Lower lobe of right lung (tissue), 2 donors: ENCODE results near the gene CARHSP1. TPM values are rescaled to one million over a fixed set of nuclear protein-coding genes. Genes with fewer than 3 reads are reported as not detected.

ENCODE experiments used
- ATAC-seq, 2 donors: fragments of 200-7000 bp; cut with Tn5 transposase; one replicate each; pipeline ENCODE4 v1.9.1; 2020 to 2022; ENCODE audit warnings: mild to moderate bottlenecking in 2 of 2, moderate library complexity in 2 of 2
- DNase-seq: peaks from one replicate; pipeline ENCODE4 v3.0.0-alpha.2; 2020
- H3K27ac ChIP-seq: fragments of 200-600 bp; one replicate; pipeline ENCODE4 v1.8.0; 2022
- H3K27me3 ChIP-seq: fragments of 200-600 bp; one replicate; pipeline ENCODE4 v1.8.0; 2022; ENCODE audit warnings: low read depth
- H3K36me3 ChIP-seq: fragments of 200-600 bp; one replicate; pipeline ENCODE4 v1.8.0; 2022; ENCODE audit warnings: mild to moderate bottlenecking
- H3K4me1 ChIP-seq: fragments of 200-600 bp; one replicate; pipeline ENCODE4 v1.8.0; 2022
- H3K4me3 ChIP-seq: fragments of 200-600 bp; one replicate; pipeline ENCODE4 v1.8.0; 2022; ENCODE audit warnings: mild to moderate bottlenecking
- H3K9me3 ChIP-seq: fragments of 200-600 bp; one replicate; pipeline ENCODE4 v1.8.0; 2022
- intact Hi-C: fragments of 100-400 bp; cut with DNase I; formaldehyde crosslinking; loops from one replicate; pipeline ENCODE4 v1.11.0; 2022
- total RNA-seq: library from RNA; stranded (reverse); fragmentation: NEBNext Ultra II Directional; extraction: Animal tissue kit (Norgen Biotek cat#: 25700); gene quantifications from one replicate; pipeline ENCODE4 v1.2.1, GENCODE V29; 2021
- TF ChIP-seq, protein P1 (sequence below): fragments of 200-600 bp; IDR thresholded peaks from one replicate; pipeline ENCODE4 v1.8.0; 2022; ENCODE audit warnings: antibody characterized with exemption, mild to moderate bottlenecking
- donor health status: DM: no; HTN: yes; CAD: no; lungs with severe emphysema.

Gene CARHSP1
- total RNA-seq, 1 donor from 2014 or later = 89.0 TPM

- Histone ChIP-seq H3K9me3 (no peaks in the 10 kb centered on the region), H3K27me3 (no peaks in the 10 kb centered on the region), H3K4me3 (no peak overlapping the region), H3K27ac (no peak overlapping the region), H3K36me3 (peaks cover 42% of the 10 kb centered on the region), H3K4me1 (peaks cover 6% of the 10 kb centered on the region)
- DNase-seq (no peak), ATAC-seq (no peak)
- intact Hi-C loops = no loop called here
- TF ChIP-seq, protein P1, sequence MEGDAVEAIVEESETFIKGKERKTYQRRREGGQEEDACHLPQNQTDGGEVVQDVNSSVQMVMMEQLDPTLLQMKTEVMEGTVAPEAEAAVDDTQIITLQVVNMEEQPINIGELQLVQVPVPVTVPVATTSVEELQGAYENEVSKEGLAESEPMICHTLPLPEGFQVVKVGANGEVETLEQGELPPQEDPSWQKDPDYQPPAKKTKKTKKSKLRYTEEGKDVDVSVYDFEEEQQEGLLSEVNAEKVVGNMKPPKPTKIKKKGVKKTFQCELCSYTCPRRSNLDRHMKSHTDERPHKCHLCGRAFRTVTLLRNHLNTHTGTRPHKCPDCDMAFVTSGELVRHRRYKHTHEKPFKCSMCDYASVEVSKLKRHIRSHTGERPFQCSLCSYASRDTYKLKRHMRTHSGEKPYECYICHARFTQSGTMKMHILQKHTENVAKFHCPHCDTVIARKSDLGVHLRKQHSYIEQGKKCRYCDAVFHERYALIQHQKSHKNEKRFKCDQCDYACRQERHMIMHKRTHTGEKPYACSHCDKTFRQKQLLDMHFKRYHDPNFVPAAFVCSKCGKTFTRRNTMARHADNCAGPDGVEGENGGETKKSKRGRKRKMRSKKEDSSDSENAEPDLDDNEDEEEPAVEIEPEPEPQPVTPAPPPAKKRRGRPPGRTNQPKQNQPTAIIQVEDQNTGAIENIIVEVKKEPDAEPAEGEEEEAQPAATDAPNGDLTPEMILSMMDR = no peak
Measured at GRCh38 chr16:8831450-8831849, 37.4 kb downstream of the CARHSP1 start.

- Histone ChIP-seq H3K36me3 (peaks cover 52% of the 10 kb centered on the region), H3K4me1 (no peaks in the 10 kb centered on the region), H3K9me3 (no peaks in the 10 kb centered on the region), H3K4me3 (no peak overlapping the region), H3K27me3 (no peaks in the 10 kb centered on the region), H3K27ac (no peak overlapping the region)
- intact Hi-C loops = no loop called here
- TF ChIP-seq, protein P1 = no peak
- DNase-seq (no peak), ATAC-seq (no peak)
Measured at GRCh38 chr16:8828541-8829165, 40.2 kb downstream of the CARHSP1 start.

DNA sequence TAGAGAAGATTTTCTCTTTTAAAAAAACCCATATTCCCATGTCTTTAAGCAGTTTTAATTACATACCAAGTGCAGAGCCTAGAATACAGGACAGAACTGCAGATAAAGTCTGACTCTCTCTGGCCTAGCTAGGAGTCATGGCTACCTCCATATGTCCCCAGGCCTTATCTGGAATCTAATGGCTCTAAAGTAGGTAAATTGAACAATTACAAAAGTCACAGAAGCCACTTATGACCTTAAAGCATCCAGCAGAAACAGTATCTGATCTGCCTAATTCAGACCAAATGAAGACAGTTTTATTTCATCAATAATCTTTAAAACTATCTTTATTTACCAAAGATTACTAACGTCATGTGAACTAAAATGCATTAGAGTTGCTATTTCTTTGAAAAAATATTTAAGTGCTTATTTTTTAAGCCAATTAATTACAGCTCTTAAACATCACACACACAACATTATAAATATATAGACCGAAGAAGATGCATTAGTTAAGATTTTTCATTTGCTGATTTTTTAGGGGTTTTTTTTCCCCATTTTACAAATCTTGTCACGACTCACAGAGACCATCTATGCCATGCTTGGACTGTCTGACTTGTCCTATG is 42.4 kb downstream of the CARHSP1 start:
- DNase-seq (no peak), ATAC-seq (no peak)
- H3K9me3 ChIP-seq = no peaks in the 10 kb centered on the region
- H3K4me1 ChIP-seq = no peaks in the 10 kb centered on the region
- no peak overlapping the region for H3K27ac ChIP-seq
- H3K27me3 ChIP-seq = no peaks in the 10 kb centered on the region
- intact Hi-C loops = no loop called here
- no peak overlapping the region for H3K4me3 ChIP-seq
- TF ChIP-seq, protein P1 = no peak
- peaks cover 43% of the 10 kb centered on the region for H3K36me3 ChIP-seq

- peaks cover 48% of the 10 kb centered on the region for H3K36me3 ChIP-seq
- ATAC-seq = no peak
Measured at GRCh38 chr16:8822403-8822802, 46.4 kb downstream of the CARHSP1 start.

GRCh38 chr16:8819411-8820034 is 49.3 kb downstream of the CARHSP1 start:
- DNase-seq (no peak), ATAC-seq (no peak)
- Histone ChIP-seq H3K36me3 (peaks cover 63% of the 10 kb centered on the region), H3K9me3 (no peaks in the 10 kb centered on the region), H3K27me3 (no peaks in the 10 kb centered on the region), H3K27ac (no peak overlapping the region), H3K4me3 (no peak overlapping the region), H3K4me1 (no peaks in the 10 kb centered on the region)
- TF ChIP-seq, protein P1 = no peak
- intact Hi-C loops = no loop called here

More at GRCh38 chr16:8822403-8822802, 46.4 kb downstream of the CARHSP1 start:
- Histone ChIP-seq H3K4me3 (no peak overlapping the region), H3K27me3 (no peaks in the 10 kb centered on the region), H3K27ac (no peak overlapping the region), H3K9me3 (no peaks in the 10 kb centered on the region), H3K4me1 (no peaks in the 10 kb centered on the region)
- intact Hi-C loops = no loop called here
- DNase-seq = no peak
- TF ChIP-seq, protein P1 = no peak
